OCI-LY1 (cell line): ENCODE results near the gene PUSL1.
A peak's percentile ranks its signal among the peaks of the same experiment; 100 is the strongest.

Source experiments
- H2AFZ ChIP-seq: fragments of 200-600 bp; sonication (generic), shearing (Covaris generic); 2 replicates; pipeline ENCODE4 v1.6.0; 2014; ENCODE audit warnings: antibody characterized with exemption, mild to moderate bottlenecking, low read length
- H3F3A ChIP-seq: fragments of 200-600 bp; sonication (generic), shearing (Covaris generic); 2 replicates; pipeline ENCODE4 v1.6.0; 2014; ENCODE audit warnings: mild to moderate bottlenecking, antibody characterized with exemption, low read length, moderate library complexity; ENCODE audit not compliant: insufficient read depth
- H3K27ac ChIP-seq: fragments of 200-600 bp; sonication (generic); 2 replicates; pipeline ENCODE4 v1.5.1; 2014; ENCODE audit warnings: low read length, mixed run types, mild to moderate bottlenecking, low read depth; ENCODE audit not compliant: poor library complexity, severe bottlenecking
- H3K27me3 ChIP-seq: fragments of 200-600 bp; sonication (generic); 2 replicates; pipeline ENCODE4 v1.6.0; 2014; ENCODE audit warnings: antibody characterized with exemption, mild to moderate bottlenecking, low read length, moderate library complexity; ENCODE audit not compliant: insufficient read depth
- H3K36me3 ChIP-seq: fragments of 200-600 bp; sonication (generic); 2 replicates; pipeline ENCODE4 v1.6.1; 2014; ENCODE audit warnings: mild to moderate bottlenecking, antibody characterized with exemption, low read length, moderate library complexity, mixed read lengths; ENCODE audit not compliant: insufficient read depth
- H3K4me1 ChIP-seq: fragments of 200-600 bp; sonication (generic); 2 replicates; pipeline ENCODE4 v1.5.1; 2014; ENCODE audit warnings: mild to moderate bottlenecking, low read length, moderate library complexity; ENCODE audit not compliant: insufficient read depth, severe bottlenecking
- H3K4me2 ChIP-seq: fragments of 200-600 bp; sonication (generic), shearing (Covaris generic); 2 replicates; pipeline ENCODE4 v1.6.1; 2014; ENCODE audit warnings: low read length
- H3K4me3 ChIP-seq: fragments of 200-600 bp; sonication (generic); 2 replicates; pipeline ENCODE4 v1.5.1; 2014; ENCODE audit warnings: low read length, low read depth, mild to moderate bottlenecking, mixed read lengths; ENCODE audit not compliant: poor library complexity, severe bottlenecking
- H3K79me2 ChIP-seq: fragments of 200-600 bp; shearing (Covaris generic); 2 replicates; pipeline ENCODE4 v1.6.1; 2016; ENCODE audit warnings: mixed run types, low read length, mixed read lengths; ENCODE audit not compliant: insufficient read depth
- H3K9ac ChIP-seq: fragments of 200-600 bp; sonication (generic), shearing (Covaris generic); 2 replicates; pipeline ENCODE4 v1.6.1; 2014; ENCODE audit warnings: mild to moderate bottlenecking, low read length, mixed read lengths
- H3K9me2 ChIP-seq: fragments of 200-600 bp; sonication (generic), shearing (Covaris generic); 2 replicates; pipeline ENCODE4 v1.6.1; 2014; ENCODE audit warnings: low read depth, mild to moderate bottlenecking, low read length, mixed read lengths
- H3K9me3 ChIP-seq: fragments of 200-600 bp; shearing (Covaris generic); 2 replicates; pipeline ENCODE4 v1.6.1; 2014; ENCODE audit warnings: low read length, mixed read lengths
- H4K20me1 ChIP-seq: fragments of 200-600 bp; sonication (generic), shearing (Covaris generic); 2 replicates; pipeline ENCODE4 v1.6.0; 2016; ENCODE audit warnings: mild to moderate bottlenecking, low read length; ENCODE audit not compliant: insufficient read depth
- CTCF ChIP-seq: fragments of 200-600 bp; sonication (generic), shearing (Covaris generic); IDR thresholded peaks from 2 replicates; pipeline ENCODE4 v1.5.1; 2017; ENCODE audit warnings: mild to moderate bottlenecking, antibody characterized with exemption, low read length, moderate library complexity, mixed read lengths
- EZH2 ChIP-seq: fragments of 200-600 bp; sonication (generic), shearing (Covaris generic); IDR thresholded peaks from 2 replicates; pipeline ENCODE4 v1.8.0; 2017; ENCODE audit warnings: borderline replicate concordance, mixed run types, mild to moderate bottlenecking, antibody characterized with exemption, low read length, moderate library complexity, mixed read lengths

The PUSL1 gene

GRCh38 chr1:1291023-1291528 is 17.3 kb upstream of the PUSL1 start:
- Histone ChIP-seq H3K27me3 (no peaks in the 10 kb centered on the region), H3K4me2 (no peak overlapping the region), H3K4me3 (no peak overlapping the region), H2AFZ (no peak overlapping the region), H3F3A (no peaks in the 10 kb centered on the region), H3K4me1 (no peaks in the 10 kb centered on the region), H3K9me2 (no peaks in the 10 kb centered on the region), H3K9ac (no peak overlapping the region), H3K36me3 (no peaks in the 10 kb centered on the region), H3K27ac (no peak overlapping the region), H3K79me2 (no peaks in the 10 kb centered on the region), H4K20me1 (no peaks in the 10 kb centered on the region), H3K9me3 (no peaks in the 10 kb centered on the region)
- TF ChIP-seq EZH2, result no peak
- no peak for TF ChIP-seq CTCF

GRCh38 chr1:1291548-1292441 is 16.6 kb upstream of the PUSL1 start:
- no peak for TF ChIP-seq EZH2
- TF ChIP-seq CTCF, result peak; percentile 80
- H3K9me2 ChIP-seq, result no peaks in the 10 kb centered on the region
- no peaks in the 10 kb centered on the region for H3F3A ChIP-seq
- no peaks in the 10 kb centered on the region for H3K27me3 ChIP-seq
- H3K4me1 ChIP-seq, result no peaks in the 10 kb centered on the region
- H3K4me2 ChIP-seq, result no peak overlapping the region
- H2AFZ ChIP-seq, result no peak overlapping the region
- H4K20me1 ChIP-seq, result no peaks in the 10 kb centered on the region
- no peak overlapping the region for H3K27ac ChIP-seq
- no peaks in the 10 kb centered on the region for H3K79me2 ChIP-seq
- H3K9me3 ChIP-seq, result no peaks in the 10 kb centered on the region
- no peaks in the 10 kb centered on the region for H3K36me3 ChIP-seq
- no peak overlapping the region for H3K9ac ChIP-seq
- no peak overlapping the region for H3K4me3 ChIP-seq

GRCh38 chr1:1292442-1292779 is 16.0 kb upstream of the PUSL1 start:
- no peak overlapping the region for H3K4me3 ChIP-seq
- no peak overlapping the region for H3K4me2 ChIP-seq
- no peaks in the 10 kb centered on the region for H3K9me2 ChIP-seq
- H3F3A ChIP-seq, result no peaks in the 10 kb centered on the region
- no peak overlapping the region for H3K27ac ChIP-seq
- H3K36me3 ChIP-seq, result no peaks in the 10 kb centered on the region
- no peaks in the 10 kb centered on the region for H4K20me1 ChIP-seq
- H3K9me3 ChIP-seq, result no peaks in the 10 kb centered on the region
- no peak overlapping the region for H3K9ac ChIP-seq
- no peak overlapping the region for H2AFZ ChIP-seq
- no peaks in the 10 kb centered on the region for H3K27me3 ChIP-seq
- H3K79me2 ChIP-seq, result no peaks in the 10 kb centered on the region
- no peaks in the 10 kb centered on the region for H3K4me1 ChIP-seq
- TF ChIP-seq EZH2 (no peak), CTCF (no peak)
